H1 (cell line): ENCODE measurements around the gene FOXJ2. TPM values are rescaled to one million over a fixed set of nuclear protein-coding genes. Genes with fewer than 3 reads are reported as not detected.

ENCODE experiments used
- CHD2 ChIP-seq: IDR thresholded peaks from 2 replicates; pipeline ENCODE4 v1.6.1; 2012; ENCODE audit warnings: low read length, improper control_type of control experiment
- E2F6 ChIP-seq: IDR thresholded peaks from 2 replicates; pipeline ENCODE4 v1.6.1; 2012; ENCODE audit warnings: inconsistent platforms
- KDM5A ChIP-seq: fragments of 200-600 bp; IDR thresholded peaks from 2 replicates; pipeline ENCODE4 v1.7.1; 2012; ENCODE audit warnings: mild to moderate bottlenecking, low read length, inconsistent platforms, mixed read lengths
- PHF8 ChIP-seq: fragments of 200-600 bp; sonication (generic); conservative IDR thresholded peaks from 2 replicates; pipeline ENCODE4 v1.7.1; 2012; ENCODE audit warnings: low read depth, mild to moderate bottlenecking, inconsistent platforms, low read length, moderate library complexity
- RFX5 ChIP-seq: IDR thresholded peaks from 2 replicates; pipeline ENCODE4 v1.6.1; 2011; ENCODE audit warnings: low read depth, low read length, improper control_type of control experiment, borderline replicate concordance
- SP1 ChIP-seq: IDR thresholded peaks from 2 replicates; pipeline ENCODE4 v1.6.1; 2011; ENCODE audit warnings: low read depth, low read length
- TCF12 ChIP-seq: IDR thresholded peaks from 2 replicates; pipeline ENCODE4 v1.6.1; 2011; ENCODE audit warnings: low read depth, mild to moderate bottlenecking, low read length
- polyA plus RNA-seq, 7 experiments: library from polyadenylated mRNA; depleted of rRNA in 3 of 7; stranded (reverse) in 5 of 7; unstranded in 2 of 7; fragments of >200 nt in 5 of 7; fragments of 200-250 nt in 2 of 7; gene quantifications; 1 replicate in 5 of 7; 2 replicates in 1 of 7; 4 replicates in 1 of 7; pipeline versions ENCODE4 v1.2.1 to v1.2.3, GENCODE V29; 2011 to 2013; ENCODE audit warnings: missing spikeins in 2 of 7, mixed read lengths in 2 of 7
- total RNA-seq: library from RNA; stranded (reverse); fragmentation: NEBNext Ultra II Directional; extraction: Animal tissue kit (Norgen Biotek cat#: 25700); gene quantifications from 2 replicates; pipeline ENCODE4 v1.2.1, GENCODE V29; 2021

The FOXJ2 gene
- total and polyA plus RNA-seq, 2 of the 8 experiments (the other 6 are each of a cell fraction or from before 2014, with no cell fraction given) = 4.2 to 9.3 TPM

- TF ChIP-seq KDM5A (no peak), E2F6 (no peak), RFX5 (no peak), PHF8 (no peak), TCF12 (no peak), SP1 (no peak), CHD2 (no peak)
These were observed 4.2 kb upstream of the FOXJ2 start (continued) for GRCh38 chr12:8028267-8028666.
